ENCODE measurements around the gene ZNF12. TPM values are rescaled to one million over a fixed set of nuclear protein-coding genes. Genes with fewer than 3 reads are reported as not detected.

Gene ZNF12
- total RNA-seq, 4 donors from 2014 or later, result 4.5 to 8.9 (median 5.3) TPM

DNA sequence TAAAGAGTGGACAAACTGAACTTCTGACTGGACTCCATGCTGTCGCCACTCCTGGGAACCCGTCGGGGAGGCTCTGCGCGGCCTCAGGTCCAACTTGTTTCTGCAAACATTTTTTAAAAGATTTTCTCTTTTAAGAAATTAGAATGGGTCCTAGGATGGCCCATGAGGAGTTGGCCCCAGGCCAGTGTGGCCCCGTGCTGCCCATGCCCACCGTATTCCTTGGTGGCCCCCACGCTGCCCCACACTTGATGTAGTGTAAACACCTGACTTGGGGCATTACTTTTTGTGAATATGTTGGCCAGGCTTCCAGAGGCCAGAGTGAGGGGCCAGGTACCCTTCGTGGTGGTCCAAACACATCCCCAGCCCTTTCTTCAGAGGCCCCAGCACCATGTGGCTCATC, 50.3 kb downstream of the ZNF12 start:
- DNase-seq, result no peak
- ATAC-seq, result no peak
- no peaks in the 10 kb centered on the region for H3K9me3 ChIP-seq
- intact Hi-C loops (cut with DNase I; ENCODE audit: low total_unique reads) (no loop called here), in situ Hi-C loops (cut with MboI; ENCODE audit: low sequenced_read_pairs in 4 of 4) (no loop called here)
- no peak overlapping the region for H3K4me3 ChIP-seq
- H3K27ac ChIP-seq, result no peak overlapping the region
- H3K27me3 ChIP-seq, result peaks cover 0 to 4% (median 2%) of the 10 kb centered on the region in 3 donors
- H3K36me3 ChIP-seq, result peaks cover 0 to 24% of the 10 kb centered on the region in 2 donors
- no peak for TF ChIP-seq POLR2A (IDR thresholded peaks at IDR 0.05)
- TF ChIP-seq, protein P1, sequence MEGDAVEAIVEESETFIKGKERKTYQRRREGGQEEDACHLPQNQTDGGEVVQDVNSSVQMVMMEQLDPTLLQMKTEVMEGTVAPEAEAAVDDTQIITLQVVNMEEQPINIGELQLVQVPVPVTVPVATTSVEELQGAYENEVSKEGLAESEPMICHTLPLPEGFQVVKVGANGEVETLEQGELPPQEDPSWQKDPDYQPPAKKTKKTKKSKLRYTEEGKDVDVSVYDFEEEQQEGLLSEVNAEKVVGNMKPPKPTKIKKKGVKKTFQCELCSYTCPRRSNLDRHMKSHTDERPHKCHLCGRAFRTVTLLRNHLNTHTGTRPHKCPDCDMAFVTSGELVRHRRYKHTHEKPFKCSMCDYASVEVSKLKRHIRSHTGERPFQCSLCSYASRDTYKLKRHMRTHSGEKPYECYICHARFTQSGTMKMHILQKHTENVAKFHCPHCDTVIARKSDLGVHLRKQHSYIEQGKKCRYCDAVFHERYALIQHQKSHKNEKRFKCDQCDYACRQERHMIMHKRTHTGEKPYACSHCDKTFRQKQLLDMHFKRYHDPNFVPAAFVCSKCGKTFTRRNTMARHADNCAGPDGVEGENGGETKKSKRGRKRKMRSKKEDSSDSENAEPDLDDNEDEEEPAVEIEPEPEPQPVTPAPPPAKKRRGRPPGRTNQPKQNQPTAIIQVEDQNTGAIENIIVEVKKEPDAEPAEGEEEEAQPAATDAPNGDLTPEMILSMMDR (IDR thresholded peaks at IDR 0.05 in 4 of 5, conservative IDR thresholded peaks at IDR 0.05 in 1 of 5), result no peak
- H3K4me1 ChIP-seq, result no peaks in the 10 kb centered on the region

DNA sequence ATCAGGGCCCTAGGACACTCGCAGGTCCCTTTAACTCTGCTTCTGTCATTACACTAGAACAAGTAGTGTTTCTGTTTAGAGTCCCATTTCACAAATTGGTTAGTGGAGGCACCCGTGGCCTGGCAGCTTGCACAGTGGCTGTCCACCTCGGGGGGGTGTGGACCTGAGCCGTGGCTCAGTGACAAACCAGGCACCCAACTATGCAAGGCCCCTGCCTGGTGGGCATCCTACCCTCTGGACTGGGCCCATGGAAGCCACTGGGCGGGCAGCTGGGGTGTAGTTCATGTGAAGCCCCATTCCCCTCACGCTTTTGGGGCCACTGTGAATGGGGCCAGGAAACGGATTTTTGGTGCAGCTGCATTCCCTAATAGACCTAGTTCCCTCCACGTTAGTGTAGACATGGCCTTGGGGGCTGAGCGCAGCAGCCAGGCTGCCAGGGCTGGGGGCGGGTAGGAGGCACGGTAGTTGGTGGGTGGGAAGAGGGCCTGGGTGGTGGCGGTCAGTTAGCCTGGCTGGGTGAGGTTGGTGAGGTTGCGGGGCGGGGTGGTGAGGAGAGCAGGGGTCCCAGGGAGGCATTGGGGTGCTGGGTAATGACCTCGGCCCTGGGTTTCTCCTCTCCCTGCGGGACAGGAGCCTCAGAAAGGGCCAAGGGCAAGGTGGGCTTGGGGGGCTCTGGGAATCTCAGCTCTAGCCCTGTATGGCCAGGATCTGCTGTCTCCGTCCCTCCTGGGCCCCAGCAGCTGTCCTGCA, 50.9 kb downstream of the ZNF12 start:
- Histone ChIP-seq H3K4me1 (no peaks in the 10 kb centered on the region), H3K4me3 (no peak overlapping the region), H3K27me3 (peaks cover 0 to 4% (median 0%) of the 10 kb centered on the region in 3 donors), H3K27ac (no peak overlapping the region), H3K36me3 (peaks cover 0 to 28% of the 10 kb centered on the region in 2 donors), H3K9me3 (no peaks in the 10 kb centered on the region)
- intact Hi-C loops (cut with DNase I; ENCODE audit: low total_unique reads), result no loop called here
- DNase-seq (no peak), ATAC-seq (no peak)
- TF ChIP-seq, protein P1 (IDR thresholded peaks at IDR 0.05 in 4 of 5, conservative IDR thresholded peaks at IDR 0.05 in 1 of 5), result no peak
- no peak for TF ChIP-seq POLR2A (IDR thresholded peaks at IDR 0.05)
- in situ Hi-C loops (cut with MboI; ENCODE audit: low sequenced_read_pairs in 4 of 4), result no loop called here

DNA sequence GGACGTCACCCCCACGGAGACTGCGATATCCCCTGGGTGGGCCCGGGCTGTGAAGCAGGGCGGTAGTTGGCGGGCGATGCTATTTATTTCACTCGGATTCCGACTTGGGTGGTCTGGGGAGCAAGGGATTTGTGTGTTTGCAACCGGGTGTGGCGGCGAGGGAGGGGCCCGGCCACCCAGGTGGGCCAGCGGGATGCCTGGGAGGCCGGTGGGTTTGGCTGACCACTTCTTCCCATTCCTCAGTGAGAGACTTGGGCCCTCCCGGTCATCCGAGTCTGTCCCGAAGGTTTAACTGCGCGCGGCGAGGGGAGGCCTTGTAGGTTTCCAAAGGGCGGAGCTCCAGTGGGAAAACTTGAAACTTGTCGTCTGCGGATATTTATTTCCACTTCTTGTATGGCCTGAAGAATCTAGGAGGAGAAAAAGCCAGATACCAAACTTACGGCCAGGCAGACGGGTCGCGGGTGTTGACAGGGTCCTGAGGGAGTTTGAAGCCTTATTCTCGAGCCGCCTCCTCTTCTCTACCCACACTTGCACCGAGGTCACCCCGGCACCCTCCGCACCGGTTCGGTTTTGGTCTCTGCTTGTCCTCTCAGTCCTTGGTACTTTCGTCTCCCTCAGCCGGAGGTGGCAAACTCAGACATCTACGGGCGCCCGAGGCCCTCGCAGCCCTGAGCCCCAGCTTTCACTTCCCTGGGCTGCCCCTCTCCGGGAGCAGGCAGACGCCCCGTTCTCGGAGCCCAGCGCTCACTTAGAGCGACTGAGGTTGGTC, 51.7 kb downstream of the ZNF12 start:
- no peak for DNase-seq
- no peak overlapping the region for H3K27ac ChIP-seq
- TF ChIP-seq, protein P1 (IDR thresholded peaks at IDR 0.05 in 4 of 5, conservative IDR thresholded peaks at IDR 0.05 in 1 of 5), result no peak
- no peak for TF ChIP-seq POLR2A (IDR thresholded peaks at IDR 0.05)
- no peaks in the 10 kb centered on the region for H3K4me1 ChIP-seq
- H3K36me3 ChIP-seq, result peaks cover 0 to 35% of the 10 kb centered on the region in 2 donors
- no peaks in the 10 kb centered on the region for H3K27me3 ChIP-seq
- no peaks in the 10 kb centered on the region for H3K9me3 ChIP-seq
- in situ Hi-C loops (cut with MboI; ENCODE audit: low sequenced_read_pairs in 4 of 4), result no loop called here
- no peak for ATAC-seq
- intact Hi-C loops (cut with DNase I; ENCODE audit: low total_unique reads), result no loop called here
- H3K4me3 ChIP-seq, result no peak overlapping the region

DNA sequence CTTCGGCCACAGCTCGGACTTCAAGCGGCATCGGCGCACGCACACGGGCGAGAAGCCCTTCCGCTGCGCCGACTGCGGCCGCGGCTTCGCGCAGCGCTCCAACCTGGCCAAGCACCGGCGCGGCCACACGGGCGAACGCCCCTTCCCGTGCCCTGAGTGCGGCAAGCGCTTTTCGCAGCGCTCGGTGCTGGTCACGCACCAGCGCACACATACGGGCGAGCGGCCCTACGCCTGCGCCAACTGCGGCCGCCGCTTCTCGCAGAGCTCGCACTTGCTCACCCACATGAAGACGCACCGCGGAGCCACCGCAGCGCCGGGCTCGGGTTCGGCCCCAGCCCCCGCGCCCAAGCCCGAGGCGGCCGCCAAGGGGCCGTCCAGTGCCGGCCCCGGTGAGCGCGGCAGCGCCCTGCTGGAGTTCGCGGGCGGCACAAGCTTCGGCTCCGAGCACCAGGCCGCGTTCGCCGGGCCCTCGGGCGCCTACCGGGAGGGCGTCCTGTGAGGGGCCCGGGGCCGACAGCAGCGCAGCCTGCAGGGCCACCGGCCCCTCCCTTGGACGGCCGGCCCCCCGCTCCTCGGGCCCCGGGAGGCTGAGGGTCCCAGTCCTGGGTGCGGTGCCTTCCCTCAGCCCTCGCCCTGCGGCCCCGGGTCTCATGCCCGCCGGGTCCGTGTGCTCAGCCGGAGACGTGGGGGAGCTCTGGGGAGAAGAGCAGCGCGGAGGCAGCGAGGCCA, 52.5 kb downstream of the ZNF12 start:
- in situ Hi-C loops (cut with MboI; ENCODE audit: low sequenced_read_pairs in 4 of 4) (no loop called here), intact Hi-C loops (cut with DNase I; ENCODE audit: low total_unique reads) (no loop called here)
- TF ChIP-seq, protein P1 (IDR thresholded peaks at IDR 0.05 in 4 of 5, conservative IDR thresholded peaks at IDR 0.05 in 1 of 5), result no peak
- TF ChIP-seq POLR2A (IDR thresholded peaks at IDR 0.05), result no peak
- Histone ChIP-seq H3K4me3 (no peak overlapping the region), H3K4me1 (no peaks in the 10 kb centered on the region), H3K27ac (no peak overlapping the region), H3K36me3 (peaks cover 0 to 38% of the 10 kb centered on the region in 2 donors), H3K27me3 (no peaks in the 10 kb centered on the region), H3K9me3 (no peaks in the 10 kb centered on the region)
- ATAC-seq (no peak), DNase-seq (no peak)
